HepG2 (cell line): ENCODE results near the gene AHCTF1. TPM values are rescaled to one million over a fixed set of nuclear protein-coding genes. Genes with fewer than 3 reads are reported as not detected.

Experiments
- CHCHD3 ChIP-seq: sonication (generic); formaldehyde crosslinking; IDR thresholded peaks from 2 replicates; pipeline ENCODE4 v1.8.0; 2022; ENCODE audit warnings: mild to moderate bottlenecking, missing genetic modification reagents, moderate library complexity
- ERF ChIP-seq: IDR thresholded peaks from 2 replicates; pipeline ENCODE4 v1.6.1; 2018; ENCODE audit warnings: missing biosample characterization, missing genetic modification reagents
- HOXA5 ChIP-seq: sonication (generic); formaldehyde crosslinking; IDR thresholded peaks from 2 replicates; pipeline ENCODE4 v1.4.0; 2020; ENCODE audit warnings: missing genetic modification reagents
- NKX3-1 ChIP-seq: sonication (generic); formaldehyde crosslinking; IDR thresholded peaks from 2 replicates; pipeline ENCODE4 v1.5.0; 2020; ENCODE audit warnings: missing genetic modification reagents
- PCBP2 ChIP-seq: fragments of 200-400 bp; formaldehyde crosslinking; optimal IDR thresholded peaks from 2 replicates; pipeline ENCODE3; 2018; ENCODE audit warnings: low read length, low read depth; ENCODE audit not compliant: poor library complexity, severe bottlenecking
- PHF8 ChIP-seq: sonication (generic); formaldehyde crosslinking; IDR thresholded peaks from 2 replicates; pipeline ENCODE4 v1.5.0; 2020; ENCODE audit warnings: missing genetic modification reagents
- POLR2AphosphoS5 ChIP-seq: IDR thresholded peaks from 2 replicates; pipeline ENCODE4 v1.6.1; 2012; ENCODE audit warnings: low read depth, low read length
- RARG ChIP-seq: sonication (generic); formaldehyde crosslinking; IDR thresholded peaks from 2 replicates; pipeline ENCODE4 v1.4.0; 2020; ENCODE audit warnings: low read depth, mild to moderate bottlenecking, missing genetic modification reagents
- RBFOX2 ChIP-seq: fragments of 200-400 bp; formaldehyde crosslinking; IDR thresholded peaks from 2 replicates; pipeline ENCODE4 v1.6.1; 2017; ENCODE audit warnings: low read depth, mild to moderate bottlenecking, low read length
- TBX2 ChIP-seq: sonication (generic); formaldehyde crosslinking; IDR thresholded peaks from 2 replicates; pipeline ENCODE4 v1.5.0; 2020; ENCODE audit warnings: missing genetic modification reagents, mild to moderate bottlenecking, borderline replicate concordance
- ZBTB46 ChIP-seq: sonication (generic); formaldehyde crosslinking; IDR thresholded peaks from 2 replicates; pipeline ENCODE4 v1.4.0; 2020; ENCODE audit warnings: mild to moderate bottlenecking, missing genetic modification reagents, borderline replicate concordance
- ZFP90 ChIP-seq: sonication (generic); formaldehyde crosslinking; IDR thresholded peaks from 2 replicates; pipeline ENCODE4 v1.8.0; 2022; ENCODE audit warnings: missing genetic modification reagents, mild to moderate bottlenecking, inconsistent platforms, borderline replicate concordance
- ZNF24 ChIP-seq: fragments of 450-650 bp; IDR thresholded peaks from 2 replicates; pipeline ENCODE4 v1.6.1; 2017; ENCODE audit warnings: antibody characterized with exemption, mild to moderate bottlenecking
- ZNF33A ChIP-seq: sonication (generic); formaldehyde crosslinking; IDR thresholded peaks from 2 replicates; pipeline ENCODE4 v1.5.1; 2020; ENCODE audit warnings: missing genetic modification reagents, mild to moderate bottlenecking, moderate library complexity, borderline replicate concordance
- ZNF614 ChIP-seq: IDR thresholded peaks from 2 replicates; pipeline ENCODE4 v1.6.1; 2018; ENCODE audit warnings: missing biosample characterization, missing genetic modification reagents, inconsistent platforms, borderline replicate concordance
- polyA plus RNA-seq, 8 experiments: library from polyadenylated mRNA; depleted of rRNA in 3 of 8; stranded (reverse) in 7 of 8; unstranded in 1 of 8; fragments of >200 nt; fragmentation: Illumina TruSeq in 4 of 8; extraction: Trizol in 4 of 8; gene quantifications; 2 replicates each; pipeline versions ENCODE4 v1.2.1 to v1.2.3, GENCODE V29; 2011 to 2016; ENCODE audit warnings: low read depth in 4 of 8, missing spikeins in 1 of 8, mixed read lengths in 1 of 8; ENCODE audit not compliant: insufficient read depth in 1 of 8
- total RNA-seq, 5 experiments: library from RNA; depleted of rRNA; stranded (reverse); fragments of >200 nt; fragmentation: Illumina TruSeq; extraction: Trizol; gene quantifications; 2 replicates each; pipeline ENCODE4 v1.2.3, GENCODE V29; 2016; ENCODE audit warnings: low read depth in 1 of 5
- TF ChIP-seq, protein P1 (sequence below), 2 experiments: sonication (generic) in 1 of 2; formaldehyde crosslinking in 1 of 2; IDR thresholded peaks; 2 replicates each; pipeline versions ENCODE4 v1.4.0 to v1.6.1; 2016 to 2020; ENCODE audit warnings: borderline replicate concordance in 1 of 2, low read depth in 1 of 2, mild to moderate bottlenecking in 1 of 2, missing genetic modification reagents in 1 of 2
- TF ChIP-seq, protein P2 (sequence below): sonication (generic); formaldehyde crosslinking; IDR thresholded peaks from 2 replicates; pipeline ENCODE4 v1.9.0; 2021; ENCODE audit warnings: missing genetic modification reagents, borderline replicate concordance

Gene AHCTF1
- total and polyA plus RNA-seq, 2 of the 13 experiments (the other 11 are each of a cell fraction or from before 2014, with no cell fraction given), result 16.6 to 45.9 TPM

GRCh38 chr1:246931549-246932365 is at the start of gene AHCTF1 (continued):
- TF ChIP-seq, protein P1, sequence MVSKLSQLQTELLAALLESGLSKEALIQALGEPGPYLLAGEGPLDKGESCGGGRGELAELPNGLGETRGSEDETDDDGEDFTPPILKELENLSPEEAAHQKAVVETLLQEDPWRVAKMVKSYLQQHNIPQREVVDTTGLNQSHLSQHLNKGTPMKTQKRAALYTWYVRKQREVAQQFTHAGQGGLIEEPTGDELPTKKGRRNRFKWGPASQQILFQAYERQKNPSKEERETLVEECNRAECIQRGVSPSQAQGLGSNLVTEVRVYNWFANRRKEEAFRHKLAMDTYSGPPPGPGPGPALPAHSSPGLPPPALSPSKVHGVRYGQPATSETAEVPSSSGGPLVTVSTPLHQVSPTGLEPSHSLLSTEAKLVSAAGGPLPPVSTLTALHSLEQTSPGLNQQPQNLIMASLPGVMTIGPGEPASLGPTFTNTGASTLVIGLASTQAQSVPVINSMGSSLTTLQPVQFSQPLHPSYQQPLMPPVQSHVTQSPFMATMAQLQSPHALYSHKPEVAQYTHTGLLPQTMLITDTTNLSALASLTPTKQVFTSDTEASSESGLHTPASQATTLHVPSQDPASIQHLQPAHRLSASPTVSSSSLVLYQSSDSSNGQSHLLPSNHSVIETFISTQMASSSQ (IDR thresholded peaks at IDR 0.05; ENCODE audit: low read depth), result no peak
- TF ChIP-seq, protein P1 (CRISPR knock-in tag; IDR thresholded peaks at IDR 0.05; ENCODE audit: borderline replicate concordance), result peak; percentile 80
- TF ChIP-seq ZNF614 (CRISPR knock-in tag) (peak; percentile 95), NKX3-1 (CRISPR knock-in tag) (peak; percentile 25; the same call in 1 of the 2 replicates), TBX2 (CRISPR knock-in tag) (peak; percentile 70; the same call in 1 of the 2 replicates), RARG (CRISPR knock-in tag) (no peak), POLR2AphosphoS5 (peak; percentile 96), ZNF24 (no peak), RBFOX2 (peak; percentile 96), CHCHD3 (CRISPR knock-in tag) (no peak), ZBTB46 (CRISPR knock-in tag) (no peak), HOXA5 (CRISPR knock-in tag) (no peak; the same call in 1 of the 2 replicates), ZNF33A (peak; percentile 93; the same call in 1 of the 2 replicates), ZFP90 (CRISPR knock-in tag) (0 out of 2 replicates have a peak, but pooled peaks have one; percentile 56), PCBP2 (no peak), PHF8 (CRISPR knock-in tag) (peak; percentile 92), ERF (CRISPR knock-in tag) (peak; percentile 73)
- TF ChIP-seq, protein P2, sequence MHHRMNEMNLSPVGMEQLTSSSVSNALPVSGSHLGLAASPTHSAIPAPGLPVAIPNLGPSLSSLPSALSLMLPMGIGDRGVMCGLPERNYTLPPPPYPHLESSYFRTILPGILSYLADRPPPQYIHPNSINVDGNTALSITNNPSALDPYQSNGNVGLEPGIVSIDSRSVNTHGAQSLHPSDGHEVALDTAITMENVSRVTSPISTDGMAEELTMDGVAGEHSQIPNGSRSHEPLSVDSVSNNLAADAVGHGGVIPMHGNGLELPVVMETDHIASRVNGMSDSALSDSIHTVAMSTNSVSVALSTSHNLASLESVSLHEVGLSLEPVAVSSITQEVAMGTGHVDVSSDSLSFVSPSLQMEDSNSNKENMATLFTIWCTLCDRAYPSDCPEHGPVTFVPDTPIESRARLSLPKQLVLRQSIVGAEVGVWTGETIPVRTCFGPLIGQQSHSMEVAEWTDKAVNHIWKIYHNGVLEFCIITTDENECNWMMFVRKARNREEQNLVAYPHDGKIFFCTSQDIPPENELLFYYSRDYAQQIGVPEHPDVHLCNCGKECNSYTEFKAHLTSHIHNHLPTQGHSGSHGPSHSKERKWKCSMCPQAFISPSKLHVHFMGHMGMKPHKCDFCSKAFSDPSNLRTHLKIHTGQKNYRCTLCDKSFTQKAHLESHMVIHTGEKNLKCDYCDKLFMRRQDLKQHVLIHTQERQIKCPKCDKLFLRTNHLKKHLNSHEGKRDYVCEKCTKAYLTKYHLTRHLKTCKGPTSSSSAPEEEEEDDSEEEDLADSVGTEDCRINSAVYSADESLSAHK, result no peak
